DOHH2 (cell line): ENCODE results near the gene C1orf141.

Experiments used
- H3F3A ChIP-seq: fragments of 200-600 bp; sonication (generic), shearing (Covaris generic); 2 replicates; pipeline ENCODE4 v1.6.0; 2016; ENCODE audit warnings: antibody characterized with exemption, mild to moderate bottlenecking; ENCODE audit not compliant: control insufficient read depth, insufficient read depth
- H3K27ac ChIP-seq: fragments of 200-600 bp; sonication (generic); 2 replicates; pipeline ENCODE4 v1.5.1; 2014; ENCODE audit warnings: low read depth, mild to moderate bottlenecking, low read length, moderate library complexity
- H3K27me3 ChIP-seq: fragments of 200-600 bp; sonication (generic); 2 replicates; pipeline ENCODE4 v1.6.1; 2014; ENCODE audit warnings: mild to moderate bottlenecking, low read length, mixed read lengths; ENCODE audit not compliant: control insufficient read depth
- H3K36me3 ChIP-seq: fragments of 200-600 bp; sonication (generic); 2 replicates; pipeline ENCODE4 v1.6.1; 2014; ENCODE audit warnings: mild to moderate bottlenecking, low read length, moderate library complexity, mixed read lengths; ENCODE audit not compliant: control insufficient read depth
- H3K4me1 ChIP-seq: fragments of 200-600 bp; sonication (generic); 2 replicates; pipeline ENCODE4 v1.6.1; 2014; ENCODE audit warnings: mild to moderate bottlenecking, low read length, mixed read lengths; ENCODE audit not compliant: control insufficient read depth
- H3K4me2 ChIP-seq: fragments of 200-600 bp; sonication (generic); 2 replicates; pipeline ENCODE4 v1.6.0; 2014; ENCODE audit warnings: mild to moderate bottlenecking, low read length, moderate library complexity
- H3K4me3 ChIP-seq: fragments of 200-600 bp; sonication (generic); 2 replicates; pipeline ENCODE4 v1.5.1; 2014; ENCODE audit warnings: mild to moderate bottlenecking, low read length, mixed read lengths
- H3K79me2 ChIP-seq: fragments of 200-600 bp; sonication (generic); 2 replicates; pipeline ENCODE4 v1.6.1; 2014; ENCODE audit warnings: mild to moderate bottlenecking, low read length, mixed read lengths; ENCODE audit not compliant: control insufficient read depth
- H3K9me2 ChIP-seq: fragments of 200-600 bp; sonication (generic); replicated peaks from 2 replicates; pipeline ENCODE4 v1.6.1; 2014; ENCODE audit warnings: mild to moderate bottlenecking, low read length, mixed read lengths; ENCODE audit not compliant: control insufficient read depth
- H3K9me3 ChIP-seq: fragments of 200-600 bp; sonication (generic); 2 replicates; pipeline ENCODE4 v1.6.1; 2014; ENCODE audit warnings: antibody characterized with exemption, low read length, mixed read lengths; ENCODE audit not compliant: control insufficient read depth, insufficient read depth
- H4K20me1 ChIP-seq: fragments of 200-600 bp; sonication (generic); 2 replicates; pipeline ENCODE4 v1.6.0; 2014; ENCODE audit warnings: low read depth, mild to moderate bottlenecking, antibody characterized with exemption, low read length, moderate library complexity; ENCODE audit not compliant: control insufficient read depth, insufficient read depth
- CTCF ChIP-seq: fragments of 200-600 bp; sonication (generic); IDR thresholded peaks from one replicate; pipeline ENCODE4 v1.5.1; 2014; ENCODE audit warnings: antibody characterized with exemption, mild to moderate bottlenecking, low read depth, low read length; ENCODE audit not compliant: poor library complexity, severe bottlenecking
- EZH2phosphoT487 ChIP-seq: fragments of 200-600 bp; sonication (generic); IDR thresholded peaks from 2 replicates; pipeline ENCODE4 v1.6.1; 2017; ENCODE audit warnings: borderline replicate concordance, mild to moderate bottlenecking, antibody characterized with exemption, low read length, moderate library complexity, mixed read lengths

Gene C1orf141

GRCh38 chr1:67170751-67171573 is 36.2 kb upstream of the C1orf141 start:
- Histone ChIP-seq H3K27me3 (no peaks in the 10 kb centered on the region), H3K4me1 (no peaks in the 10 kb centered on the region), H3K9me3 (no peaks in the 10 kb centered on the region), H4K20me1 (no peaks in the 10 kb centered on the region), H3K4me3 (no peak overlapping the region), H3K9me2 (no peaks in the 10 kb centered on the region), H3K4me2 (no peak overlapping the region), H3F3A (no peaks in the 10 kb centered on the region), H3K79me2 (no peaks in the 10 kb centered on the region), H3K27ac (no peak overlapping the region), H3K36me3 (no peaks in the 10 kb centered on the region)
- TF ChIP-seq EZH2phosphoT487 (no peak), CTCF (no peak)

- TF ChIP-seq CTCF (no peak), EZH2phosphoT487 (no peak)
- Histone ChIP-seq H3K4me1 (no peaks in the 10 kb centered on the region), H3K9me2 (no peaks in the 10 kb centered on the region), H3K27me3 (no peaks in the 10 kb centered on the region), H3K27ac (no peak overlapping the region), H3K4me2 (no peak overlapping the region), H3K9me3 (no peaks in the 10 kb centered on the region), H3K36me3 (no peaks in the 10 kb centered on the region), H3K4me3 (no peak overlapping the region), H3K79me2 (no peaks in the 10 kb centered on the region), H3F3A (no peaks in the 10 kb centered on the region), H4K20me1 (no peaks in the 10 kb centered on the region)
Measured at GRCh38 chr1:67169932-67170331, 35.2 kb upstream of the C1orf141 start.

- H3K4me2 ChIP-seq, result no peak overlapping the region
- TF ChIP-seq EZH2phosphoT487, result no peak
- TF ChIP-seq CTCF, result no peak
- H3K9me2 ChIP-seq, result no peaks in the 10 kb centered on the region
- no peaks in the 10 kb centered on the region for H3K4me1 ChIP-seq
- H3K27me3 ChIP-seq, result no peaks in the 10 kb centered on the region
- H4K20me1 ChIP-seq, result no peaks in the 10 kb centered on the region
- H3K9me3 ChIP-seq, result no peaks in the 10 kb centered on the region
- no peak overlapping the region for H3K4me3 ChIP-seq
- no peak overlapping the region for H3K27ac ChIP-seq
- no peaks in the 10 kb centered on the region for H3F3A ChIP-seq
- no peaks in the 10 kb centered on the region for H3K36me3 ChIP-seq
- H3K79me2 ChIP-seq, result no peaks in the 10 kb centered on the region
Measured at GRCh38 chr1:67169496-67169895, 34.7 kb upstream of the C1orf141 start.
